Loucy (cell line): ENCODE data around the gene TIMP2.
A peak's percentile ranks its signal among the peaks of the same experiment; 100 is the strongest.

Source experiments
- H2AFZ ChIP-seq: fragments of 200-600 bp; sonication (generic); 2 replicates; pipeline ENCODE4 v1.6.0; 2016; ENCODE audit warnings: antibody characterized with exemption, mild to moderate bottlenecking, low read length, moderate library complexity
- H3F3A ChIP-seq: fragments of 200-600 bp; 2 replicates; pipeline ENCODE4 v1.6.0; 2016; ENCODE audit warnings: antibody characterized with exemption, low read depth, mild to moderate bottlenecking
- H3K27me3 ChIP-seq: fragments of 200-600 bp; sonication (generic); 2 replicates; pipeline ENCODE4 v1.6.1; 2014; ENCODE audit warnings: low read length, mild to moderate bottlenecking; ENCODE audit not compliant: insufficient read depth, poor library complexity, severe bottlenecking
- H3K36me3 ChIP-seq: fragments of 200-600 bp; sonication (generic); 2 replicates; pipeline ENCODE4 v1.6.1; 2016; ENCODE audit warnings: low read length; ENCODE audit not compliant: insufficient read depth
- H3K4me1 ChIP-seq: fragments of 200-600 bp; sonication (generic); 2 replicates; pipeline ENCODE4 v1.5.1; 2014; ENCODE audit warnings: low read length, mild to moderate bottlenecking; ENCODE audit not compliant: insufficient read depth, poor library complexity, severe bottlenecking
- H3K4me2 ChIP-seq: fragments of 200-600 bp; sonication (generic); 2 replicates; pipeline ENCODE4 v1.6.0; 2014; ENCODE audit warnings: antibody characterized with exemption, low read length, low read depth, mild to moderate bottlenecking; ENCODE audit not compliant: poor library complexity, severe bottlenecking
- H3K4me3 ChIP-seq: fragments of 200-600 bp; sonication (generic); 2 replicates; pipeline ENCODE4 v1.5.1; 2014; ENCODE audit warnings: low read length, mild to moderate bottlenecking, mixed read lengths; ENCODE audit not compliant: poor library complexity, severe bottlenecking
- H3K79me2 ChIP-seq: fragments of 200-600 bp; sonication (generic); 2 replicates; pipeline ENCODE4 v1.6.1; 2014; ENCODE audit warnings: low read length; ENCODE audit not compliant: insufficient read depth
- H3K9ac ChIP-seq: fragments of 200-600 bp; sonication (generic); 2 replicates; pipeline ENCODE4 v1.6.0; 2014; ENCODE audit warnings: mild to moderate bottlenecking, low read depth, low read length, moderate library complexity; ENCODE audit not compliant: poor library complexity, severe bottlenecking
- H3K9me2 ChIP-seq: fragments of 200-600 bp; sonication (generic); replicated peaks from 2 replicates; pipeline ENCODE4 v1.6.1; 2016; ENCODE audit warnings: low read depth, low read length, mixed read lengths
- H3K9me3 ChIP-seq: fragments of 200-600 bp; sonication (generic); 2 replicates; pipeline ENCODE4 v1.6.1; 2014; ENCODE audit warnings: mild to moderate bottlenecking, antibody characterized with exemption, low read length, low read depth; ENCODE audit not compliant: insufficient read depth
- H4K20me1 ChIP-seq: fragments of 200-600 bp; sonication (generic); 2 replicates; pipeline ENCODE4 v1.6.0; 2014; ENCODE audit warnings: antibody characterized with exemption, low read length, mild to moderate bottlenecking; ENCODE audit not compliant: insufficient read depth, poor library complexity, severe bottlenecking
- EZH2phosphoT487 ChIP-seq: fragments of 200-600 bp; IDR thresholded peaks from 2 replicates; pipeline ENCODE4 v1.6.1; 2018; ENCODE audit warnings: antibody characterized with exemption, mild to moderate bottlenecking, moderate library complexity, borderline replicate concordance
- TF ChIP-seq, protein P1 (sequence below): fragments of 200-600 bp; sonication (generic); conservative IDR thresholded peaks from 2 replicates; pipeline ENCODE4 v1.5.1; 2014; ENCODE audit warnings: mild to moderate bottlenecking, antibody characterized with exemption, low read length

TIMP2 gene

GRCh38 chr17:78925234-78925633 is at the start of gene TIMP2:
TSS of gene TIMP2 (minus strand) at chr17:78925387. CDS start at chr17:78925088, 299 bp downstream.
- peaks cover 29% of the 10 kb centered on the region for H3K4me1 ChIP-seq
- H3K4me3 ChIP-seq, result peak within 1 kb of the TSS; percentile 75
- peak within 1 kb of the TSS; percentile 68 for H3K9ac ChIP-seq
- peak within 1 kb of the TSS; percentile 87 for H2AFZ ChIP-seq
- peak within 1 kb of the TSS; percentile 99 for H3K4me2 ChIP-seq
- no peaks in the 10 kb centered on the region for H3F3A ChIP-seq
- H3K9me3 ChIP-seq, result no peaks in the 10 kb centered on the region
- H3K79me2 ChIP-seq, result peaks cover 36% of the 10 kb centered on the region; the same call in 1 of the 2 replicates
- H3K9me2 ChIP-seq, result no peaks in the 10 kb centered on the region
- no peaks in the 10 kb centered on the region for H3K36me3 ChIP-seq
- H4K20me1 ChIP-seq, result no peaks in the 10 kb centered on the region
- TF ChIP-seq, protein P1, sequence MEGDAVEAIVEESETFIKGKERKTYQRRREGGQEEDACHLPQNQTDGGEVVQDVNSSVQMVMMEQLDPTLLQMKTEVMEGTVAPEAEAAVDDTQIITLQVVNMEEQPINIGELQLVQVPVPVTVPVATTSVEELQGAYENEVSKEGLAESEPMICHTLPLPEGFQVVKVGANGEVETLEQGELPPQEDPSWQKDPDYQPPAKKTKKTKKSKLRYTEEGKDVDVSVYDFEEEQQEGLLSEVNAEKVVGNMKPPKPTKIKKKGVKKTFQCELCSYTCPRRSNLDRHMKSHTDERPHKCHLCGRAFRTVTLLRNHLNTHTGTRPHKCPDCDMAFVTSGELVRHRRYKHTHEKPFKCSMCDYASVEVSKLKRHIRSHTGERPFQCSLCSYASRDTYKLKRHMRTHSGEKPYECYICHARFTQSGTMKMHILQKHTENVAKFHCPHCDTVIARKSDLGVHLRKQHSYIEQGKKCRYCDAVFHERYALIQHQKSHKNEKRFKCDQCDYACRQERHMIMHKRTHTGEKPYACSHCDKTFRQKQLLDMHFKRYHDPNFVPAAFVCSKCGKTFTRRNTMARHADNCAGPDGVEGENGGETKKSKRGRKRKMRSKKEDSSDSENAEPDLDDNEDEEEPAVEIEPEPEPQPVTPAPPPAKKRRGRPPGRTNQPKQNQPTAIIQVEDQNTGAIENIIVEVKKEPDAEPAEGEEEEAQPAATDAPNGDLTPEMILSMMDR, result no peak
- no peak for TF ChIP-seq EZH2phosphoT487
- H3K27me3 ChIP-seq, result no peaks in the 10 kb centered on the region

- Histone ChIP-seq H3K9me2 (no peaks in the 10 kb centered on the region), H3K27me3 (no peaks in the 10 kb centered on the region), H2AFZ (no peak overlapping the region), H3K4me2 (no peak overlapping the region), H3K4me3 (no peak overlapping the region), H3K9ac (no peak overlapping the region), H3K36me3 (no peaks in the 10 kb centered on the region), H3K79me2 (no peaks in the 10 kb centered on the region), H3F3A (no peaks in the 10 kb centered on the region), H4K20me1 (no peaks in the 10 kb centered on the region), H3K9me3 (no peaks in the 10 kb centered on the region), H3K4me1 (no peaks in the 10 kb centered on the region)
- TF ChIP-seq, protein P1, result no peak
- no peak for TF ChIP-seq EZH2phosphoT487
Measured at GRCh38 chr17:78973792-78974520, 48.8 kb upstream of the TIMP2 start.

DNA sequence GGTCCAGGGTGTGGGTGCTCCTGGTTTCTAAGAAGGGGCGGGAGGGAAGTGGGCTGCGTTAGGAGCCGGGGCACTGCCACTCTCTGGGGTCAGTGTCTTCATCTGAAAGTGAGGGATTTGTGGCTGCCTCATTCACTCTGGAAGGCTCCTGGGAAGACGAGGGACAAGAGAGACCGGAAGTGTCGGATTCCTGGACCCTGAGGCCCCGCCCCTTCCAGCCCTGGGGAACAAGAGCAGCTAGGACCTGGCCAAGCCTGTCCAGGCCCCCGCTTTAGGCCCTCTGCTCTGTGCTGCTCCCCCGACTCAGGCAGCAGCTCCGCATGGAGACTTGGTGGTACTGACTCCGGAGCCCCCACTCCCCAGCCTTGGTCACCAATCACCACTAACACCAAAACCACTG is 48.0 kb upstream of the TIMP2 start:
- no peaks in the 10 kb centered on the region for H3K27me3 ChIP-seq
- H4K20me1 ChIP-seq, result no peaks in the 10 kb centered on the region
- H3K4me1 ChIP-seq, result no peaks in the 10 kb centered on the region
- no peaks in the 10 kb centered on the region for H3K79me2 ChIP-seq
- no peaks in the 10 kb centered on the region for H3K9me3 ChIP-seq
- H2AFZ ChIP-seq, result no peak overlapping the region
- no peak overlapping the region for H3K4me2 ChIP-seq
- H3K9me2 ChIP-seq, result no peaks in the 10 kb centered on the region
- no peak overlapping the region for H3K4me3 ChIP-seq
- H3K36me3 ChIP-seq, result no peaks in the 10 kb centered on the region
- TF ChIP-seq EZH2phosphoT487, result no peak
- TF ChIP-seq, protein P1, result no peak
- no peaks in the 10 kb centered on the region for H3F3A ChIP-seq
- no peak overlapping the region for H3K9ac ChIP-seq
